K562 (cell line): ENCODE results near the gene IL12RB1. TPM values are rescaled to one million over a fixed set of nuclear protein-coding genes. Genes with fewer than 3 reads are reported as not detected.

ENCODE experiments used
- CBFA2T3 ChIP-seq: fragments of 450-650 bp; IDR thresholded peaks from 2 replicates; pipeline ENCODE4 v1.6.1; 2017
- CEBPB ChIP-seq: fragments of 450-650 bp; IDR thresholded peaks from 2 replicates; pipeline ENCODE4 v1.6.1; 2016; ENCODE audit warnings: missing genetic modification characterization, missing compliant biosample characterization
- DACH1 ChIP-seq: fragments of 450-650 bp; IDR thresholded peaks from 2 replicates; pipeline ENCODE4 v1.6.1; 2018; ENCODE audit not compliant: partially characterized antibody
- EGR1 ChIP-seq: fragments of 450-650 bp; conservative IDR thresholded peaks from 2 replicates; pipeline ENCODE4 v1.6.1; 2017; ENCODE audit warnings: mild to moderate bottlenecking
- FOSL1 ChIP-seq: fragments of 200-800 bp; sonication (Bioruptor generic); conservative IDR thresholded peaks from 2 replicates; pipeline ENCODE4 v1.6.1; 2016; ENCODE audit warnings: missing genetic modification characterization, missing compliant biosample characterization
- FOXK2 ChIP-seq, 2 experiments: fragments of 450-650 bp; IDR thresholded peaks in 1 of 2; conservative IDR thresholded peaks in 1 of 2; 2 replicates each; pipeline ENCODE4 v1.6.1; 2016; ENCODE audit warnings: low read depth in 2 of 2, mild to moderate bottlenecking in 1 of 2
- HMG20B ChIP-seq: fragments of 250-450 bp; sonication (Bioruptor Pico); IDR thresholded peaks from 2 replicates; pipeline ENCODE4 v1.5.0; 2021; ENCODE audit warnings: mild to moderate bottlenecking
- KDM1A ChIP-seq, 2 experiments: fragments of 450-650 bp; IDR thresholded peaks; 2 replicates each; pipeline ENCODE4 v1.6.1; 2016; ENCODE audit warnings: mild to moderate bottlenecking in 2 of 2
- KHSRP ChIP-seq: fragments of 450-650 bp; IDR thresholded peaks from 2 replicates; pipeline ENCODE4 v1.6.1; 2017
- KLF1 ChIP-seq: fragments of 450-650 bp; IDR thresholded peaks from 2 replicates; pipeline ENCODE4 v1.6.1; 2016; ENCODE audit warnings: missing genetic modification characterization, missing compliant biosample characterization
- MCM3 ChIP-seq: fragments of 450-650 bp; IDR thresholded peaks from 2 replicates; pipeline ENCODE4 v1.6.1; 2016
- NFYB ChIP-seq: IDR thresholded peaks from 2 replicates; pipeline ENCODE4 v1.6.1; 2011; ENCODE audit warnings: mild to moderate bottlenecking, moderate library complexity; ENCODE audit not compliant: insufficient read length; ENCODE audit errors: extremely low read depth
- RBBP5 ChIP-seq: fragments of 200-600 bp; sonication (generic); IDR thresholded peaks from 2 replicates; pipeline ENCODE4 v1.6.1; 2012; ENCODE audit warnings: borderline replicate concordance, mild to moderate bottlenecking, low read length, control low read depth, inconsistent platforms; ENCODE audit not compliant: insufficient read depth, poor library complexity, severe bottlenecking
- RBFOX2 ChIP-seq: fragments of 200-400 bp; formaldehyde crosslinking; IDR thresholded peaks from 2 replicates; pipeline ENCODE4 v1.6.1; 2017; ENCODE audit warnings: low read depth, mild to moderate bottlenecking, low read length, moderate library complexity
- SMARCA4 ChIP-seq: fragments of 450-650 bp; IDR thresholded peaks from 2 replicates; pipeline ENCODE4 v1.6.1; 2016
- TOE1 ChIP-seq, 2 experiments: fragments of 450-650 bp in 1 of 2; sonication (generic) in 1 of 2; formaldehyde crosslinking in 1 of 2; IDR thresholded peaks; 2 replicates each; pipeline versions ENCODE4 v1.7.1 to v1.8.0; 2016 to 2022; ENCODE audit warnings: borderline replicate concordance in 2 of 2, mild to moderate bottlenecking in 2 of 2, antibody characterized with exemption in 1 of 2, inconsistent platforms in 1 of 2, low read depth in 1 of 2, missing genetic modification reagents in 1 of 2, moderate library complexity in 1 of 2
- WHSC1 ChIP-seq: IDR thresholded peaks from one replicate; pipeline ENCODE4 v1.6.1; 2012; ENCODE audit warnings: low read length, control low read depth, inconsistent platforms
- ZC3H8 ChIP-seq: fragments of 450-650 bp; IDR thresholded peaks from 2 replicates; pipeline ENCODE4 v1.6.1; 2017
- ZNF143 ChIP-seq: sonication (generic); formaldehyde crosslinking; IDR thresholded peaks from 2 replicates; pipeline ENCODE4 v1.9.0; 2022; ENCODE audit warnings: mild to moderate bottlenecking, missing genetic modification reagents
- ZNF263 ChIP-seq: sonication (generic); formaldehyde crosslinking; IDR thresholded peaks from 2 replicates; pipeline ENCODE4 v1.8.0; 2022; ENCODE audit warnings: mild to moderate bottlenecking, missing genetic modification reagents, borderline replicate concordance
- ZNF3 ChIP-seq: fragments of 250-450 bp; sonication (Bioruptor Pico); IDR thresholded peaks from 2 replicates; pipeline ENCODE4 v1.5.0; 2021; ENCODE audit warnings: mild to moderate bottlenecking, moderate library complexity
- ZNF668 ChIP-seq: fragments of 250-450 bp; sonication (Bioruptor Pico); IDR thresholded peaks from 2 replicates; pipeline ENCODE4 v1.8.0; 2022; ENCODE audit warnings: mild to moderate bottlenecking, inconsistent platforms
- polyA plus RNA-seq, 8 experiments: library from polyadenylated mRNA; depleted of rRNA in 4 of 8; stranded (reverse) in 5 of 8; unstranded in 3 of 8; fragments of >200 nt; fragmentation: Nextera tagmentation in 2 of 8; fragmentation: Illumina TruSeq in 1 of 8; extraction: Ambion mirVana in 2 of 8; extraction: Trizol in 1 of 8; gene quantifications; 2 replicates each; pipeline versions ENCODE4 v1.2.1 to v1.2.3, GENCODE V29; 2011 to 2014; ENCODE audit warnings: inconsistent platforms in 1 of 8, missing spikeins in 1 of 8
- total RNA-seq, 7 experiments: library from RNA; depleted of rRNA in 6 of 7; stranded (reverse); fragments of >200 nt in 6 of 7; fragmentation: Illumina TruSeq in 2 of 7; extraction: Trizol in 2 of 7; gene quantifications; 2 replicates each; pipeline versions ENCODE4 v1.2.1 to v1.2.3, GENCODE V29; 2011 to 2021; ENCODE audit warnings: low replicate concordance in 1 of 7
- TF ChIP-seq, protein P1 (sequence below): conservative IDR thresholded peaks from 2 replicates; pipeline ENCODE4 v1.6.1; 2011; ENCODE audit warnings: low read depth, mild to moderate bottlenecking, low read length; ENCODE audit not compliant: control insufficient read depth
- TF ChIP-seq, protein P2 (sequence below), 2 experiments: fragments of 150-350 bp in 1 of 2; IDR thresholded peaks; 2 replicates each; pipeline ENCODE4 v1.6.1; 2012 to 2016; ENCODE audit warnings: low read depth in 2 of 2, low read length in 2 of 2, mild to moderate bottlenecking in 1 of 2, moderate library complexity in 1 of 2

Gene IL12RB1
- total and polyA plus RNA-seq, 9 of the 15 experiments (the other 6 are each of a cell fraction or from before 2014, with no cell fraction given), result 0.04 to 0.07 (median 0.06) TPM; not detected in 5

DNA sequence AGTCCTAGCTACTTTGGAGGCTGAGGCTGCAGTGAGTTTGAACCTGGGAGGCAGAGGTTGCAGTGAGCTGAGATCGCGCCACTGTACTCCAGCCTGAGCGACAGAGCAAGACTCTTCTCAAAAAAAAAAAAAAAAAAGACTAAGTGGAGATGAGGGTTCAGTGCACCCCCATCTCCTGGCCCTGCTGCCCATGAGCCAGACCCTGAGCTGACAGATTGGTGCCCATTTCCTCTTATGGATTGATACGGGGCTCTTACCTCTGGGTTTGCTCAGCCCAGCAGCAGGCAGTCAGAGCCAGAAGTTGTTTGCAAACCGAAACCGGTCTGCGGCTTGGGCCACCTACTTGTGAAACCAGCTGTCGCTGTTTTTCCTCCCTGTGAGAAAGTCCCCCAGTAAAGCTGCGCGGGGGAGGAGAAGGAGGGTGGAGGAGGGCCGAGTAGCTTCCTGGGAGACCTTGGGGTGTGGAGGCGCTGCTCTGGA, 41.9 kb downstream of the IL12RB1 start (continued):
- TF ChIP-seq RBFOX2, result no peak
- TF ChIP-seq ZC3H8, result no peak
- peak; percentile 16; the same call in 1 of the 2 replicates for TF ChIP-seq CBFA2T3
- TF ChIP-seq, protein P1, sequence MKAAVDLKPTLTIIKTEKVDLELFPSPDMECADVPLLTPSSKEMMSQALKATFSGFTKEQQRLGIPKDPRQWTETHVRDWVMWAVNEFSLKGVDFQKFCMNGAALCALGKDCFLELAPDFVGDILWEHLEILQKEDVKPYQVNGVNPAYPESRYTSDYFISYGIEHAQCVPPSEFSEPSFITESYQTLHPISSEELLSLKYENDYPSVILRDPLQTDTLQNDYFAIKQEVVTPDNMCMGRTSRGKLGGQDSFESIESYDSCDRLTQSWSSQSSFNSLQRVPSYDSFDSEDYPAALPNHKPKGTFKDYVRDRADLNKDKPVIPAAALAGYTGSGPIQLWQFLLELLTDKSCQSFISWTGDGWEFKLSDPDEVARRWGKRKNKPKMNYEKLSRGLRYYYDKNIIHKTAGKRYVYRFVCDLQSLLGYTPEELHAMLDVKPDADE, result peak; percentile 31; the same call in 1 of the 2 replicates
- no peak for TF ChIP-seq TOE1 (IDR thresholded peaks at IDR 0.05; ENCODE audit: borderline replicate concordance)
- TF ChIP-seq TOE1 (CRISPR knock-in tag; IDR thresholded peaks at IDR 0.05; ENCODE audit: borderline replicate concordance, low read depth), result no peak
- TF ChIP-seq FOSL1 (tag), result no peak
- TF ChIP-seq RBBP5, result no peak
- no peak for TF ChIP-seq ZNF263 (CRISPR knock-in tag)
- TF ChIP-seq ZNF3 (CRISPR knock-in tag), result no peak
- no peak for TF ChIP-seq KDM1A (IDR thresholded peaks at IDR 0.05)
- TF ChIP-seq ZNF143 (CRISPR knock-in tag), result no peak
- peak; percentile 27 for TF ChIP-seq DACH1
- no peak for TF ChIP-seq MCM3
- TF ChIP-seq NFYB, result no peak
- no peak for TF ChIP-seq HMG20B
- no peak for TF ChIP-seq FOXK2 (conservative IDR thresholded peaks at IDR 0.05 in 1 of 2, IDR thresholded peaks at IDR 0.05 in 1 of 2; ENCODE audit: low read depth in 2 of 2)
- TF ChIP-seq, protein P2, sequence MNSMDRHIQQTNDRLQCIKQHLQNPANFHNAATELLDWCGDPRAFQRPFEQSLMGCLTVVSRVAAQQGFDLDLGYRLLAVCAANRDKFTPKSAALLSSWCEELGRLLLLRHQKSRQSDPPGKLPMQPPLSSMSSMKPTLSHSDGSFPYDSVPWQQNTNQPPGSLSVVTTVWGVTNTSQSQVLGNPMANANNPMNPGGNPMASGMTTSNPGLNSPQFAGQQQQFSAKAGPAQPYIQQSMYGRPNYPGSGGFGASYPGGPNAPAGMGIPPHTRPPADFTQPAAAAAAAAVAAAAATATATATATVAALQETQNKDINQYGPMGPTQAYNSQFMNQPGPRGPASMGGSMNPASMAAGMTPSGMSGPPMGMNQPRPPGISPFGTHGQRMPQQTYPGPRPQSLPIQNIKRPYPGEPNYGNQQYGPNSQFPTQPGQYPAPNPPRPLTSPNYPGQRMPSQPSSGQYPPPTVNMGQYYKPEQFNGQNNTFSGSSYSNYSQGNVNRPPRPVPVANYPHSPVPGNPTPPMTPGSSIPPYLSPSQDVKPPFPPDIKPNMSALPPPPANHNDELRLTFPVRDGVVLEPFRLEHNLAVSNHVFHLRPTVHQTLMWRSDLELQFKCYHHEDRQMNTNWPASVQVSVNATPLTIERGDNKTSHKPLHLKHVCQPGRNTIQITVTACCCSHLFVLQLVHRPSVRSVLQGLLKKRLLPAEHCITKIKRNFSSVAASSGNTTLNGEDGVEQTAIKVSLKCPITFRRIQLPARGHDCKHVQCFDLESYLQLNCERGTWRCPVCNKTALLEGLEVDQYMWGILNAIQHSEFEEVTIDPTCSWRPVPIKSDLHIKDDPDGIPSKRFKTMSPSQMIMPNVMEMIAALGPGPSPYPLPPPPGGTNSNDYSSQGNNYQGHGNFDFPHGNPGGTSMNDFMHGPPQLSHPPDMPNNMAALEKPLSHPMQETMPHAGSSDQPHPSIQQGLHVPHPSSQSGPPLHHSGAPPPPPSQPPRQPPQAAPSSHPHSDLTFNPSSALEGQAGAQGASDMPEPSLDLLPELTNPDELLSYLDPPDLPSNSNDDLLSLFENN (IDR thresholded peaks at IDR 0.05; ENCODE audit: low read depth in 2 of 2, low read length in 2 of 2), result no peak
- TF ChIP-seq WHSC1, result no peak
- no peak for TF ChIP-seq ZNF668 (CRISPR knock-in tag)
- peak; percentile 68 for TF ChIP-seq EGR1
- no peak for TF ChIP-seq KLF1 (tag)
- 0 out of 2 replicates have a peak, but pooled peaks have one; percentile 33 for TF ChIP-seq CEBPB (tag)
- TF ChIP-seq KHSRP, result no peak
- TF ChIP-seq SMARCA4, result 0 out of 2 replicates have a peak, but pooled peaks have one; percentile 33
